Epithelial cell of proximal tubule (primary cell): Measurements from ENCODE around the gene EOLA1. TPM values are rescaled to one million over a fixed set of nuclear protein-coding genes. Genes with fewer than 3 reads are reported as not detected.
"Not testable (repeated sequence)": the region's sequence is repeated elsewhere in the genome, so short reads cannot be mapped to it uniquely, and the experiment has no call there.

Experiments used
- DNase-seq: peaks from one replicate; pipeline ENCODE4 v3.0.0-alpha.2; 2011; ENCODE audit warnings: low read depth
- H3K4me3 ChIP-seq: 2 replicates; pipeline ENCODE4 v1.5.1; 2011; ENCODE audit warnings: low read depth, mild to moderate bottlenecking, low read length
- CTCF ChIP-seq: conservative IDR thresholded peaks from 2 replicates; pipeline ENCODE4 v1.5.1; 2012; ENCODE audit warnings: low read depth, mild to moderate bottlenecking, low read length
- total RNA-seq: library from RNA; depleted of rRNA; stranded (reverse); fragments of >200 nt; gene quantifications from 2 replicates; pipeline ENCODE4 v1.2.3, GENCODE V29; 2015

The EOLA1 gene
- total RNA-seq, 1 donor from 2014 or later = 6.5 TPM

DNA sequence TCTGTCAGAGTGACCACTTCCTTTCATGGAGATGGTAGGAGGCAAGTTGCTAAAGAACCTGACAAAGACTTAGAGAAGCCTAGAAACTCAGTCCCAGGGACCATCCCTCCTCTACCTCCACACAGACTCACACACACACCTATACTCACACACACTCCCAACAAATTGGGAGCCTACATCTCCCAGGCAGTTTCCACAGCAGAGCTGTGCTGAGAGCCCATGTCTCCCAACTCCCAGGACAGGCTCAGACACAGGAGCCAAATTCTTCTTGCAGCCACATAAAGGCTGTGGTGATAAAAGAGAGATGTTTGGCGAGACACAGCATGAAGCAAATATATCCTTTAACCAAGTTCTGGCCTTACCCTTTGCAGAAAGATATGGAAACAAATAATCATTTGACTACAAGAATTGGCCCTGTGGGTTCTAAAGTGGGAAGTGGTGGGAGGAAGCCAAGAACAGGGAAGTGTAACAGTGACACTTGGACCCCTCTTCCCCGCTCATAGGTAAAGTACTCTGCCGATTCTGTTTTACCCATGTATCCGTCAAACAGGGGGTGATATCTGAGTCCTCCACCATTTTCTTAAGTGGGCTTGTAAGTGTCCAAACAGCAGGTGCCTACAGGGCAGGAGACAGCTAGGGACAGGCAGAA, 24.7 kb upstream of the EOLA1 start:
- no peak for TF ChIP-seq CTCF
- no peak overlapping the region for H3K4me3 ChIP-seq
- DNase-seq = no peak

- TF ChIP-seq CTCF = no peak
- no peak for DNase-seq
- no peak overlapping the region for H3K4me3 ChIP-seq
Measured at GRCh38 chrX:149516604-149517003, 24.2 kb upstream of the EOLA1 start.

GRCh38 chrX:149517308-149517707, 23.5 kb upstream of the EOLA1 start:
- no peak for TF ChIP-seq CTCF
- no peak overlapping the region for H3K4me3 ChIP-seq
- no peak for DNase-seq

GRCh38 chrX:149518236-149518635, 22.6 kb upstream of the EOLA1 start:
- H3K4me3 ChIP-seq = no peak overlapping the region
- DNase-seq = no peak
- no peak for TF ChIP-seq CTCF

DNA sequence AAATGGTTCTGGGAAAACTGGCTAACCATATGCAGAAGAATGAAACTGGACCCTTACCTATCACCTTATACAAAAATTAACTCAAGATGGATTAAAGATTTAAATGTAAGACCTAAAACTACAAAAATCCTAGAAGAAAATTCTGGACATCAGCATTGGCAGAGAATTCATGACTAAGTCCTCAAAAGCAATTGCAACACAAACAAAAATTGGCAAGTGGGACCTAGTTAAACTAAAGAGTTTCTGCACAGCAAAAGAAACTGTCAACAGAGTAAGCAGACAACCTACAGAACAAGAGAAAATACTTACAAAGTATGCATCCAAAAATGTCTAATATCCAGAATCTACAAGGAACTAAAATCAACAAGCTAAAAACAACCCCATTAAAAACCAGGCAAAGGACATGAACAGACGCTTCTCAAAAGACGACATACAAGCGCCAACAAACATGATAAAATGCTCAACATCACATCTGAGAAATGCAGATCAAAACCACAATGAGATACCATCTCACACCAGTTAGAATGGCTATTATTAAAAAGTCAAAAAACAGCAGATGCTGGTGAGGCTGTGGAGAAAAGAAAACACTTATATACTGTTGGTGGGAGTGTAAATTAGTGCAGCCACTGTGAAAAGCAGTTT, 20.1 kb upstream of the EOLA1 start:
- DNase-seq, H3K4me3 ChIP-seq: not testable (repeated sequence)

- no peak for TF ChIP-seq CTCF
- H3K4me3 ChIP-seq = no peak overlapping the region
- DNase-seq = no peak
Measured at GRCh38 chrX:149521438-149521837, 19.4 kb upstream of the EOLA1 start.

DNA sequence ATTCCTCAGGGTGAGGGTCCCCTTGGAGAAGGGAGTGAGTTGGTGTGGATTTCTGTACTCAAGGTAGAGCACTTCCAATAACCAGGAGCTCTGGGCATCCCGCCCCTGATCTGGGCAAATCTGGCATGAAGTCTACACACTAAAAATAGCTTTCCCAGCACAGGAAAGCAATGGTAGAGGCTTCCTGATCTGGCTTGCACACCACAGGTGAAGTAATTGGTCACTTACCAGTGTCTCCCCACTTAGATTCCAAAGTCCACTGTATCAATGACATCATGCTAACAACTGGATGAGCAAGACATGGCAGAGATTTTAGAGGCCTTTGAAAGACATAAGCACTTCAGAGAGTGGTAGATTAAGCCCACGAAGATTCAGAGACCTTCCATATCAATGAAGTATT, 17.9 kb upstream of the EOLA1 start:
- H3K4me3 ChIP-seq = no peak overlapping the region
- DNase-seq = no peak
- TF ChIP-seq CTCF = no peak

DNA sequence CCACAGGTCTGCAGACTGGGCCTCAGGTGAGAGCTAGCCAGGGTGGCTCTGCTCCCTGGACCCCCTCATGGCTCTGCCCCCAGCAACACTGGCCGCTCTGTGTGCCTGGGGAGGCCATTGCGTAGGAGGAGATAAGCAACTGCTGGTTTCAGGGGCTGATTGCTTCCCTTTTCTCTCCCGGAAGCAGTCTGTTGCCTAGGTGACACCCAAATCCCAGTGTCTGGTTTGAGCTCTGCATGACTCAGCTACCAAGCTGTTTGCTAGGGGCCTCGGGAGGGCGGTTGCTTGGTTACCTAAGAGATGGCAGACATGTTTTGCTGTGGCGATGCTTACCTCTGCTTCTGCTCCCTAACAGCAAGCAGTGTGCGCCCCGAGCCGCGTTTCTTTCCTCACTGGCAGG, 15.4 kb upstream of the EOLA1 start:
- not testable (repeated sequence) for H3K4me3 ChIP-seq, DNase-seq

DNA sequence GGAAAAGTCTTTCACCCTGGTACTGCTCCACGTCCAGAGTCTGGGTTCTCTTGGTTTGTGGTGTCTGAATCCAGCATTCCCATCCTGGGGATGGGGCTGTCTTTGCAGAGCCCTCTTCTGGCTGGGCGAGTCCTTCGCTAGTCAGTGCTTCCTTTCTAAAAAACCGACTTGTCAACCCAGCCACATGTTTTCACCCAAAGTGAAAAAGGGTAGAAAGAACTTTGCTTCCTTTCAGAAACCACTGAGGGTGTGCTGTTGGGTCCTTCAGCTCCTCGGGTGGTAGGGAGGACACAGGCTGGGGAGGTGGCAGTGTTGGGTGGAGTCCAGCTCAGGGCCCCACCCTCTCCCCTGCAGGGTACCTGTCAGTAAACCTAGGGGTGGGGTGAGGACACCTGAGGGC, 14.9 kb upstream of the EOLA1 start:
- DNase-seq, H3K4me3 ChIP-seq: not testable (repeated sequence)

- H3K4me3 ChIP-seq, DNase-seq: not testable (repeated sequence)
Measured at GRCh38 chrX:149526318-149527033, 14.3 kb upstream of the EOLA1 start.
